Stimulated activated naive B cell treated with anti-CD40 and anti-IgM and Interleukin-4, amounts not matched to agents 10 μg/mL and 1 μg/mL and 100 μg/mL, for 72 hours (primary cell): ENCODE measurements around the gene ATG2B.

Experiments used
- ATAC-seq, 2 donors: fragments of 150-1000 bp; cut with Tn5 transposase; replicated peaks; 2 replicates each; pipeline ENCODE4 v1.10.0; 2021; ENCODE audit warnings: moderate library complexity in 1 of 2
- DNase-seq: peaks from one replicate; pipeline ENCODE4 v3.0.0; 2021
- H3K27ac Mint-ChIP-seq: one replicate; pipeline ENCODE4 v1.8.0; 2022; ENCODE audit warnings: mild to moderate bottlenecking, mixed read lengths
- H3K27me3 Mint-ChIP-seq, 2 donors: one replicate each; pipeline ENCODE4 v1.8.0; 2022; ENCODE audit warnings: mixed read lengths in 2 of 2
- H3K36me3 Mint-ChIP-seq, 2 donors: one replicate each; pipeline ENCODE4 v1.8.0; 2022; ENCODE audit warnings: mixed read lengths in 2 of 2, mild to moderate bottlenecking in 1 of 2
- H3K4me1 Mint-ChIP-seq, 2 donors: one replicate each; pipeline ENCODE4 v1.8.0; 2022; ENCODE audit warnings: mixed read lengths in 2 of 2, mild to moderate bottlenecking in 1 of 2
- H3K4me3 Mint-ChIP-seq, 2 donors: one replicate each; pipeline ENCODE4 v1.8.0; 2022; ENCODE audit warnings: mild to moderate bottlenecking in 2 of 2, mixed read lengths in 2 of 2, moderate library complexity in 1 of 2
- H3K9me3 Mint-ChIP-seq, 2 donors: one replicate each; pipeline ENCODE4 v1.8.0; 2022; ENCODE audit warnings: mixed read lengths in 2 of 2, mild to moderate bottlenecking in 1 of 2

Gene ATG2B

DNA sequence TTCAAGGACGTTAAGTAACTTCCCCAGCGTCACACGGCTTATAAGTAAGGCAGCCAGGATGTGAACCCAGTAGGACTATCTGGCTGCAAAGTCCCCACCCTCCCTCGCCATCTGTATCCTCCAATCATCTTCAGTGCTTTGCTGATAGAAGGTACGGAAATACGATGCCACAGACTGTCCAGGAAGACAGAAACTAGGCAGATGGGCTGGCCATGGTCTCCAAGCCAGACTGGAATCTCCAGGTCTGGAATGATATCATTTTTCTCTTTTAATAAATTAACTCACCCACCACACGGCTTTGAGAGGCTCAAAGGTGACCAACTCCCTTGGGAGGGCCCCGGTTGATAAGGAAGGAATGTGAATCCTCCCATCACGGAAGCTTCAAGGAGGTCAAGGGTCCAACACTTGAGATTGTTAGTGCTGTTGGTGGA is 123.4 kb downstream of the ATG2B start:
- H3K36me3 Mint-ChIP-seq, result no peaks in the 10 kb centered on the region
- no peak overlapping the region for H3K4me3 Mint-ChIP-seq
- ATAC-seq (no peak), DNase-seq (no peak)
- H3K27ac Mint-ChIP-seq, result no peak overlapping the region
- H3K4me1 Mint-ChIP-seq, result no peaks in the 10 kb centered on the region
- peaks cover 3 to 5% of the 10 kb centered on the region in 2 donors for H3K27me3 Mint-ChIP-seq
- peaks cover 4 to 7% of the 10 kb centered on the region in 2 donors for H3K9me3 Mint-ChIP-seq

DNA sequence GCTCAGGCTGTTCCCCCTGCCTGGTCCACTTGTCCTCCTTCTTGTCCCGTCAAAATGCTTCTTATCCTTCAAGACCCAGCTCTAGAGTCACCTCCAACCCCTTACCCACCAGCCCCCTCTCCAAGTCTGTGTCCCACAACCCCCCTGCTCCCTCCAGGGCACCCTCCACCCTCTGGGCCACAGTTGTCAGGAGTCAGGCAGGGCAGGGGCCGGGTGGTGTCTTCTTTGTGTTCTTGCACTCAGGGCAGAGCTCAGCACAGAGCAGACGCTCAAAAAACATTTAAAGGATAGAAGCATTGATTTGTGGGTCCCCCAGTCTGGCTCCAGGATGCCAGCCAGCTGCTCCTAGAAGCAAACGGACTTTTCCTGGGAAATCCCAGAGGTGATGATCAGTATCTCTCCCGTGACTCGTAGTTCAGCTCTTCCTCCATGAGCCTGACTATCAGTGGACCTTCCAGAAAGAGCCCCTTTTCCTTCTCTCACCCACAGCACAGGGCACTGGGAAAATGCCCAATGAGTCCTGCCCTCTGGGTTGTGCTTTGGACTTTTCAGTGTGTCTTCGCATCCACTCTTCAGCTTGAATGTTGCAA is 124.4 kb downstream of the ATG2B start:
- H3K27me3 Mint-ChIP-seq, result peaks cover 0 to 5% of the 10 kb centered on the region in 2 donors
- peaks cover 4 to 7% of the 10 kb centered on the region in 2 donors for H3K9me3 Mint-ChIP-seq
- no peak overlapping the region for H3K4me3 Mint-ChIP-seq
- ATAC-seq (no peak), DNase-seq (no peak)
- no peak overlapping the region for H3K27ac Mint-ChIP-seq
- H3K36me3 Mint-ChIP-seq, result no peaks in the 10 kb centered on the region
- no peaks in the 10 kb centered on the region for H3K4me1 Mint-ChIP-seq

DNA sequence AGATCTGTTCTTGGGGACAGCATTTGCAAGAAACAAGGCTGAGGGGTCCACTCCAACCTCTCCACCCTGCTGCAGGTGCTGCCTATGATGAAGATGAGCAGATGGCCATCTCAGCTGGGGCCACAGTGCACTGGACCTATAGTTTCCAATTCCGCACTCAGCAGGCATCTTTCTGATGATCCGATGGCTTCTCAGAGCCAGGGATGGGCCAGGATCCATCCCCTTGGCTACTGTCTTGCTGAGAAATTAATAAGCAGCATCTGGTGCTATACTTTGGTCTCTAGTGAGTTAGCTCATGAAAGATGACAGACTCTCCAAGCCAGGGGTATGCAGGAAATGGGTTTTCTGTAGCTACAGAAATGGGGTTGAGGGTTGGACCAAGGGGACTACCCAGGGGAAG is 125.5 kb downstream of the ATG2B start:
- H3K4me1 Mint-ChIP-seq, result no peaks in the 10 kb centered on the region
- H3K27ac Mint-ChIP-seq, result no peak overlapping the region
- peaks cover 2 to 3% of the 10 kb centered on the region in 2 donors for H3K9me3 Mint-ChIP-seq
- ATAC-seq (no peak), DNase-seq (no peak)
- no peaks in the 10 kb centered on the region for H3K36me3 Mint-ChIP-seq
- no peak overlapping the region for H3K4me3 Mint-ChIP-seq
- peaks cover 0 to 5% of the 10 kb centered on the region in 2 donors for H3K27me3 Mint-ChIP-seq

DNA sequence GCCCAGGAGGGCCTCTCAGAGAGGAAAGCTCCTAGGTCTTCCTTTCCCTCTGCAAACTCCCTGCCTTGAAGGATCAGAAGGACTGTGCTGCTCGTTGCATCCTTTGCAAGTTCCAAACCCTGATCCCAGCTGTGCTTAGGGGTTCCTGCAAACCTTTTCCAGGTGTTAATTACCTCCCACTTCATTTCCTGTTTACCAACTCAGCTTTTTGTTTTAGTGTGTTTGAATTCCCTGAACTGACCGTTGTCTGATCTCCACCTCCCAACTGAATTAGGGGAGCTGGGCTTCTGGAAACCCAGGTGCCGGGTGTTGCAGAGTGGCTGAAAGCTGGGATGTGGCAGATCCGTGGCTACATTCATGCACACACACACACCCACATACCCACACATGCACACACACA is 127.7 kb downstream of the ATG2B start:
- Mint-ChIP-seq H3K4me3 (no peak overlapping the region), H3K27ac (no peak overlapping the region), H3K27me3 (peaks cover 0 to 5% of the 10 kb centered on the region in 2 donors), H3K4me1 (no peaks in the 10 kb centered on the region), H3K36me3 (no peaks in the 10 kb centered on the region), H3K9me3 (no peaks in the 10 kb centered on the region)
- DNase-seq (no peak), ATAC-seq (no peak)

DNA sequence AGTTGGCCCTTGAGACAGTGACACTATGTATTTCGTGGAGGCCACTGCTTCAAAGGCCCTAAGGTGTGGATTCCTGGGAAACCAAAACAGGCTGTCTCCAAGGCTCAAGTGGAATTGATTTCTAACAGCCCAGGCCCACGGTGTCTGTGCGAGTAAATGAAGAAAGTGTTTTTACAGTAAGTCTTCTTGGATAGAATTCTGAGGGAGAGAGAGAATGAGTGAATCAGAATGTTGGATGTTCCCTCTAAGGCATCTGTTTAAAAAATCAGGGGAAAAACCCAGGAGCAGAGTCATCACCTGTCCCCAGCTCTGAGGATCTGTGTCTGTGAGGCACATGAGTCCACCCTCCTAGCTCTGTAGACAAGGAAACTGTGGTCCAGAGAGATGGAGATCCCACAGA is 129.5 kb downstream of the ATG2B start:
- DNase-seq (no peak), ATAC-seq (no peak)
- Mint-ChIP-seq H3K36me3 (no peaks in the 10 kb centered on the region), H3K4me1 (no peaks in the 10 kb centered on the region), H3K27me3 (peaks cover 5 to 7% of the 10 kb centered on the region in 2 donors), H3K9me3 (peaks cover 0 to under 1% of the 10 kb centered on the region in 2 donors), H3K27ac (no peak overlapping the region), H3K4me3 (no peak overlapping the region)

DNA sequence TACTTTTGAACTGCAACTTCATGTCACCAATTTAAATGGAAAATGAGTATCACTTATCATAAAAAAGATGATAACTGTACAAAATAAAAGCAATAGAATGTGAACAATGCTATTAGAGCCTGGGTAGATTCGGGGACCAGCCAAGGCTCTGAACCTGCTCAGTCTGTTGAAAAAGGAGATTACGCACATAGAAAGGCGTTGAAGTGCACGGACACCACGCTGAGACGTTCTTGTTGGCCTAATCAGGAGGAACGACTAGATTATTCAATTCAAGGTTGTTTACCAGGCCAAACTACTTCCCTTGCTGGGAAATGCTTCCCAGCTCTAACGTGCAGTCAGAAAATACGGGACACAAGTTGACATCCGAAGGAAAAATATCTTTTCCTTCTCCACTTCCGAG is 130.6 kb downstream of the ATG2B start:
- Mint-ChIP-seq H3K9me3 (peaks cover 8 to 10% of the 10 kb centered on the region in 2 donors), H3K4me3 (no peak overlapping the region), H3K4me1 (no peaks in the 10 kb centered on the region), H3K36me3 (peaks cover 0 to 4% of the 10 kb centered on the region in 2 donors), H3K27ac (no peak overlapping the region), H3K27me3 (peaks cover 15 to 17% of the 10 kb centered on the region in 2 donors)
- DNase-seq, result no peak
- ATAC-seq, result no peak

DNA sequence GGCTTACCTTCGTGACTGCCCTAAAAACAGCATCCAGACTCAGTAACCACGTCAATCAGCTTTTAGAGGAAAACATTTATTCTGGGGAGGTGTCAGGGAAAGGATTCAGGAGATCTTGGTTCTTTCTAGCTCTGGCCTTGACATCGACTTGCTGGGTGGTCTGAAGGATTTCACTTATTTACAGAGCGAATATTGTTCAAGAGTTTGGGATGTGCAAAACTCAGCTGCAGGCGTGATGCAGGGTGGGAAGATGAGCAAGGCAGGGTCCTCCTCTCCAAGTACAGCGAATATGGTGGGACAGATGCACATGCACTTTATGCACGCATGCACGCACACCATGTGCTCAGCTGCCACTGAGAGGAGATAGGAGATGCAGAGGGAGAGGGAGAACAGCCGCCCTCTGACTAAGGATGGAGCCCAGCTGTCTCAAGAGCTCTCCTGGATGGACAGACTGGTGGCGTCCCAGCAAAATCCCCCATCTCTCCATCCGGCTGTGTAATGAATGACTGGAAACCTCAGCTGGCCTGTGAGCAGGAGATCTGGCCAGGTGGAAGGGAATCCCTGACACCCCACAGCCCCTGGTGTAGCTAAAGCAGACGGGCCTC is 131.5 kb downstream of the ATG2B start:
- H3K4me1 Mint-ChIP-seq, result no peaks in the 10 kb centered on the region

DNA sequence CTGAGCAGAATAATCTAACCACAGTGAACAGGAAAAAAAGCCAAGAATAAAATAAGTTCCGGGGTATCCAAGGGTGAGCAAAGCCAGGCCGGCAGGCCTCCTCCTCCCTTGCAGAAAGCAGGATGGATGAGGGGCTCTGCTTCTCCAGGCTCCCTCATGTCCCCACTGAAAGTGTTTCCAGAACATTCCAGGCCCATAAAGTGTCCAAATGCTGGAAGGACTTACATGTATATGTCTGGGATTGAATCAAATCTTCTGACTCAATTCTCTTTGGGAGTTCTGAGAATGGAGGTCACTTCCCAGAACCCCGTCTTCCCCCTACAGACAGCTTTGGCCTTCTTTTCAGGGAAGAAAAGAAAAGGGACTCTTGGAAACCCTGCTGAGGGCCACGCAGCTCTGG is 132.1 kb downstream of the ATG2B start:
- H3K36me3 Mint-ChIP-seq, result peaks cover 0 to 4% of the 10 kb centered on the region in 2 donors
- peaks cover 18 to 21% of the 10 kb centered on the region in 2 donors for H3K27me3 Mint-ChIP-seq
- no peak for ATAC-seq
- DNase-seq, result no peak
- H3K9me3 Mint-ChIP-seq, result peaks cover 10 to 12% of the 10 kb centered on the region in 2 donors
- H3K4me3 Mint-ChIP-seq, result no peak overlapping the region
- no peak overlapping the region for H3K27ac Mint-ChIP-seq
- no peaks in the 10 kb centered on the region for H3K4me1 Mint-ChIP-seq

More for the DNA sequence above, 131.5 kb downstream of the ATG2B start:
- H3K36me3 Mint-ChIP-seq, result peaks cover 0 to 4% of the 10 kb centered on the region in 2 donors
- ATAC-seq (no peak), DNase-seq (no peak)
- peaks cover 18 to 21% of the 10 kb centered on the region in 2 donors for H3K27me3 Mint-ChIP-seq
- no peak overlapping the region for H3K27ac Mint-ChIP-seq
- no peak overlapping the region for H3K4me3 Mint-ChIP-seq
- H3K9me3 Mint-ChIP-seq, result peaks cover 10 to 12% of the 10 kb centered on the region in 2 donors

DNA sequence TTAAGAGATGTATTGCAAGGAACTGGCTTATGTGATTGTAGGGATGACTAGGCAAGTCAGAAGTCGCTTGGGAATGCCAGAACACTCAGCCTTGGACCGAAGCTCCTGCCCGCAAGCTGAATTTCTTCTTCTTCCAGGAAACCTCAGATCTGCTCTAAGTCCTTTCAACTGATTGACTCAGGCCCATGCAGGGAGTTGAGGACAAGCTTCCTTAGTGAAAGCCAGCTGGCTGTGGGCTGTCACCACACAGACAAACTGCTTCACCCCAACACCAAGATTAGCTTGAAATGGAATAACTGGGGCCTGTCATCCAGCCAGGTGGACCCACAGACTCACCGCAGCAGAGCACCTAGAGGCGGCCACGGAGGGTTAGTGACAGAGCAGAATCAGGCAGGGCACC is 133.8 kb downstream of the ATG2B start:
- no peak overlapping the region for H3K27ac Mint-ChIP-seq
- no peak for ATAC-seq
- peaks cover 10 to 12% of the 10 kb centered on the region in 2 donors for H3K9me3 Mint-ChIP-seq
- no peak overlapping the region for H3K4me3 Mint-ChIP-seq
- peaks cover 0 to 4% of the 10 kb centered on the region in 2 donors for H3K36me3 Mint-ChIP-seq
- no peaks in the 10 kb centered on the region for H3K4me1 Mint-ChIP-seq
- DNase-seq, result no peak
- peaks cover 16 to 21% of the 10 kb centered on the region in 2 donors for H3K27me3 Mint-ChIP-seq
